HG03521 (cell line): ENCODE data around the gene FASTK.
"Not testable (repeated sequence)": the region's sequence is repeated elsewhere in the genome, so short reads cannot be mapped to it uniquely, and the experiment has no call there.

ENCODE experiments used
- ATAC-seq: cut with Tn5 transposase; IDR thresholded peaks from one replicate; pipeline ENCODE4 v1.9.1; 2021; ENCODE audit warnings: mild to moderate bottlenecking, moderate library complexity; ENCODE audit not compliant: unreplicated experiment

Gene FASTK

GRCh38 chr7:151053751-151054150 lies 26.9 kb downstream of the FASTK start:
- ATAC-seq = no peak

DNA sequence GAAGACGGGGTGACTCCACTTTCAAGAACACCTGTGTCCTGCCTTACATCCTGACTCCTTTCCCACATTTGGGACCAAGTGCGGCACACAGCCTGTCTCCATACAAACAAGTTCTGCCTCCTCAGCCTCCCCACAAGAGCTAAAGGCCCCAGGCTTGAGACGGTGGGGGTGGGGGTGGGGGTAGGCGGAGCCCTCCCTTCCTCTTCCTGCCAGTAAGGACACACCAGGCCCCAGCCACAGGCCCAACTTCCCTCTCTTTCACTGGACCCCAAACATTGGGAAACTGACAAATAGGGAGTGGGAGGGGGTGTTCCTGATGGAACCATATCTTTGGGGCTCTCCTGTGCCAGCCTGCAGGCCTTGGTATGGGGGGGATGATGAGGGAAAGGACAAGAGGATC lies 27.5 kb downstream of the FASTK start:
- ATAC-seq = no peak

DNA sequence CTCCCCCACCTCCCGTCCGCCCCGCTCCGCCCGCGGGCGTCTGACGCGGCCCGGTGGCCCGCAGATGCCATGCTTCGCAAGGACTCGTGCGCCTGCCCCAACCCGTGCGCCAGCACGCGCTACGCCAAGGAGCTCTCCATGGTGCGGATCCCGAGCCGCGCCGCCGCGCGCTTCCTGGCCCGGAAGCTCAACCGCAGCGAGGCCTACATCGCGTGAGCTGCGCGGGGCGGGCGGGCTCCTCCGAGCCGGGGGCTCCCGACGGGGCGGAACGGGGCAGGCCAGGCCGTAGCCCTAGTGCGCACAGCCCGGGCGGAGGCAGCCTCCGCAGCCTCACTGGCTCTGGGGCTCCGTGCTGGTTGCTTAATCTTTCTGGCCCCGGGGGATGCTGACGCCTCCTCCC lies 29.5 kb downstream of the FASTK start:
- ATAC-seq = no peak

- no peak for ATAC-seq
Measured at GRCh38 chr7:151048911-151049463, 31.6 kb downstream of the FASTK start.

- no peak for ATAC-seq
Measured at GRCh38 chr7:151047976-151048815, 32.4 kb downstream of the FASTK start, which contains the start of gene ASIC3. TSS of gene ASIC3 (plus strand) at chr7:151048531. CDS start at chr7:151048886, 355 bp downstream.

- ATAC-seq = no peak
Measured at GRCh38 chr7:151046603-151047573, 33.7 kb downstream of the FASTK start.

GRCh38 chr7:151045967-151046366 lies 34.6 kb downstream of the FASTK start:
- no peak for ATAC-seq

GRCh38 chr7:151045262-151045661 lies 35.3 kb downstream of the FASTK start:
- no peak for ATAC-seq

GRCh38 chr7:151043959-151044358 lies 36.6 kb downstream of the FASTK start:
- no peak for ATAC-seq

DNA sequence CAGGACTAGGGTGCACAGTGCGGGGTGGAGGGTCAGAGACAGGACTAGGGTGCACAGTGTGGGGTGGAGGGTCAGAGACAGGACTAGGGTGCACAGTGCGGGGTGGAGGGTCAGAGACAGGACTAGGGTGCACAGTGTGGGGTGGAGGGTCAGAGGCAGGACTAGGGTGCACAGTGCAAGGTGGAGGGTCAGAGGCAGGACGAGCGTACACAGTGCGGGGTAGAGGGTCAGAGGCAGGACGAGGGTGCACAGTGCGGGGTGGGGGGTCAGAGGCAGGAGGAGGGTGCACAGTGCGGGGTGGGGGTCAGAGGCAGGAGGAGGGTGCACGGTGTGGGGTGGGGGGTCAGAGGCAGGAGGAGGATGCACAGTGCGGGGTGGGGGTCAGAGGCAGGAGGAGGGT lies 37.2 kb downstream of the FASTK start:
- ATAC-seq = not testable (repeated sequence)

GRCh38 chr7:151040616-151041375 lies 39.8 kb downstream of the FASTK start:
- no peak for ATAC-seq

DNA sequence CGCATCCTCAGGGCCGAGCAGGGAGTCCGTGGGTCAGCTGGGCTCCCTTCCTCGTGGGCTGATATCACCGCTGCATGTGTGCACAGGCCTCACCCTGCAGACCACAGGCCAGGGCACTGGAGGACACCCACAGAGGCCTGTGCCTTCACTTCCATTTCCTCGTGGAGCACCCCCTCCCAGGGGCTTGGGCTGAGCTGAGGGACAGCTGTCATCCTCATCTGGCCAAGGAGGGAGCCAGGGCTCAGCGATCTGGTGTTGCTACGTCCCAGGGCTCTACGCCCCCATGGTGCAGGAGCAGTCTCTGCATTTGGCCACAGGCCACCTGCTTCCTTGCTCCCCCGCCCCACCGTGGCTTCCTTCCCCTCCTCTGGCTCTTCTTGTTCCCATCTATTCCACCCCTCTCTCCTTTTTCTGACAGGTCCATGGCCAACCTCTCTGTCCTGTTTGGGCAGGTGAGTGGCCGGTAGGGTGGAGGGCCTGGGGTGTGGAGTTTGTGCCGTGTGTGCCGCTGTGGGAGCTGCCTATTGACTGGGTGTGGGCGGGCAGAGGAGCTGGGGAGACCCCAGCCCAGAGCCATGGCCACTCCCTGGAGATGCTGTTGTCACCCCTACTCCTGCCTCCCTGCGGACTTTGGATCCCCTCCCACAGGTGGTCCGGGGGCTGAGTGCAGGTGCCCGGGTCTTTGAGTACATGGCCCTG lies 40.6 kb downstream of the FASTK start:
- no peak for ATAC-seq

GRCh38 chr7:151038951-151039849 lies 41.4 kb downstream of the FASTK start:
- ATAC-seq = no peak

DNA sequence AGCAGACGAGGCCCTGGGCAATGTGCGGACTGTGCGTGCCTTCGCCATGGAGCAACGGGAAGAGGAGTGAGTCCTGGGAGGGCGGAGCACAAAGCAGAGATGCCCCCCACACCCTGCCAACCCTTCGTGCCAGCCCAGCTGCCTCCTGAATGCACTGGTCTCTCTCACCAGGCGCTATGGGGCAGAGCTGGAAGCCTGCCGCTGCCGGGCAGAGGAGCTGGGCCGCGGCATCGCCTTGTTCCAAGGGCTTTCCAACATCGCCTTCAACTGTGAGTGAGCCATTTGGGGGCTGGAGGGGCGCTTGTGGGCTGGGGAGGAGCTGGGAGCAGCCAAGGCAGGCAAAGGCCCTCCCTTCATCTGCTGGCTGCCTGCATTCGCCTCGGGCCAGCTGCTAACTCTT lies 44.7 kb downstream of the FASTK start:
- no peak for ATAC-seq

- ATAC-seq = no peak
Measured at GRCh38 chr7:151035026-151035717, 45.4 kb downstream of the FASTK start.

- ATAC-seq = no peak
Measured at GRCh38 chr7:151034312-151035025, 46.1 kb downstream of the FASTK start.

DNA sequence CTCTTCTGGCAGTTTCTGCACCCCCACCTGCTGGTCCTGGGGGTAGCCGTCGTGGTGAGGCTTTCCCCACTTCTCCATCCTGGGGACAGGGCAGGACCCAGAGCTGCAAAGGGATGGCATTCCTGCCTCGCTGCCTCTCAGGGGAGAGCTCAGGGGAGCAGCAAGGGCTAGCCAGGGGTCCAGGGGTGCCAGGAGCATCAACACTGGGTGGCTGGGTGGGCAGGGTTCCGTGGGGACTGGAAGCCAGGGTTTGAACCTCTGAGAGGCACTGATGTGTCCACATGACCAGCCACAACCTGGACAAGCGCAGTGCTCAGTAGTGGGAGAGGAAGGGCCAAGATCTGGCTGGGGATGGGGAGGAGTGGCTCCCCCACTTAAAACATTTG lies 46.8 kb downstream of the FASTK start:
- no peak for ATAC-seq
